Prostate gland (tissue), 2 donors: ENCODE results near the gene GPR141. TPM values are rescaled to one million over a fixed set of nuclear protein-coding genes. Genes with fewer than 3 reads are reported as not detected.

Experiments
- DNase-seq: peaks from one replicate; pipeline ENCODE4 v3.0.0-alpha.2; 2019; ENCODE audit warnings: low spot score
- H3K27ac ChIP-seq, 2 donors: fragments of 200-600 bp; sonication (generic); 2 replicates each; pipeline ENCODE4 v1.5.1; 2017 to 2019
- H3K27me3 ChIP-seq: fragments of 200-600 bp; sonication (generic); replicated peaks from 2 replicates; pipeline ENCODE4 v1.5.1; 2019; ENCODE audit not compliant: insufficient read depth
- H3K36me3 ChIP-seq, 2 donors: fragments of 200-600 bp; sonication (generic); 1 replicate in 1 of 2; 2 replicates in 1 of 2; pipeline versions ENCODE4 v1.5.1 to v1.8.1; 2017 to 2019
- H3K4me1 ChIP-seq: fragments of 200-600 bp; sonication (generic); replicated peaks from 2 replicates; pipeline ENCODE4 v1.5.1; 2019
- H3K4me3 ChIP-seq, 2 donors: fragments of 200-600 bp; sonication (generic); 2 replicates each; pipeline ENCODE4 v1.5.1; 2017 to 2019
- H3K9me3 ChIP-seq: fragments of 200-600 bp; sonication (generic); 2 replicates; pipeline ENCODE4 v1.5.1; 2017
- CTCF ChIP-seq, 4 experiments: fragments of 200-600 bp in 2 of 4; fragments of 450-650 bp in 2 of 4; sonication (generic) in 2 of 4; IDR thresholded peaks; 1 replicate in 3 of 4; 2 replicates in 1 of 4; pipeline ENCODE4 v1.5.1; 2016 to 2019; ENCODE audit warnings: antibody characterized with exemption in 4 of 4, mild to moderate bottlenecking in 2 of 4, moderate library complexity in 2 of 4
- POLR2A ChIP-seq: fragments of 450-650 bp; IDR thresholded peaks from one replicate; pipeline ENCODE4 v1.6.1; 2016; ENCODE audit warnings: antibody characterized with exemption, mild to moderate bottlenecking
- POLR2AphosphoS5 ChIP-seq: sonication (generic); formaldehyde crosslinking; IDR thresholded peaks from one replicate; pipeline ENCODE4 v1.6.1; 2017; ENCODE audit warnings: antibody characterized with exemption
- WGBS: methylation state at CpG from one replicate; pipeline ENCODE4 v1.1.5; 2018; 5-methylcytosine and 5-hydroxymethylcytosine counted together
- intact Hi-C: fragments of 100-400 bp; cut with DNase I; formaldehyde crosslinking; loops from one replicate; pipeline ENCODE4 v1.14.2; 2022
- total RNA-seq, 2 donors: library from RNA; depleted of rRNA; stranded (reverse); fragments of >200 nt; gene quantifications; one replicate each; pipeline ENCODE4 v1.1.0, GENCODE V29; 2016

The GPR141 gene
- total RNA-seq, 2 donors from 2014 or later: 0.36 to 1.1 TPM

GRCh38 chr7:37735196-37735595 is 51.6 kb downstream of the GPR141 start:
- H3K4me3 ChIP-seq: no peak overlapping the region
- DNase-seq: no peak
- no peak for TF ChIP-seq CTCF (IDR thresholded peaks at IDR 0.05)
- intact Hi-C loops: no loop called here
- no peaks in the 10 kb centered on the region for H3K9me3 ChIP-seq
- H3K4me1 ChIP-seq: no peaks in the 10 kb centered on the region
- H3K27ac ChIP-seq: no peak overlapping the region
- no peaks in the 10 kb centered on the region for H3K27me3 ChIP-seq
- H3K36me3 ChIP-seq: no peaks in the 10 kb centered on the region

GRCh38 chr7:37738321-37738720 is 54.8 kb downstream of the GPR141 start:
- TF ChIP-seq CTCF (IDR thresholded peaks at IDR 0.05) (no peak), POLR2AphosphoS5 (no peak), POLR2A (no peak)
- WGBS: 23% methylated on average over 1 of the region's 1 CpG
- intact Hi-C loops: no loop called here
- Histone ChIP-seq H3K27ac (no peak overlapping the region), H3K4me1 (no peaks in the 10 kb centered on the region), H3K36me3 (no peaks in the 10 kb centered on the region), H3K27me3 (no peaks in the 10 kb centered on the region), H3K4me3 (no peak overlapping the region), H3K9me3 (no peaks in the 10 kb centered on the region)
- no peak for DNase-seq

- Histone ChIP-seq H3K4me1 (no peaks in the 10 kb centered on the region), H3K4me3 (no peak overlapping the region), H3K27me3 (no peaks in the 10 kb centered on the region), H3K36me3 (no peaks in the 10 kb centered on the region), H3K27ac (no peak overlapping the region), H3K9me3 (no peaks in the 10 kb centered on the region)
- no peak for TF ChIP-seq CTCF (IDR thresholded peaks at IDR 0.05)
- intact Hi-C loops: no loop called here
- DNase-seq: no peak
- 100% methylated on average over 7 of the region's 7 CpGs for WGBS
Measured at GRCh38 chr7:37740398-37740797, 56.8 kb downstream of the GPR141 start.

- TF ChIP-seq POLR2AphosphoS5: no peak
- no peak for TF ChIP-seq CTCF (IDR thresholded peaks at IDR 0.05)
- no peak for TF ChIP-seq POLR2A
- intact Hi-C loops: no loop called here
- no peak for DNase-seq
- 55% methylated on average over 2 of the region's 2 CpGs for WGBS
- no peak overlapping the region for H3K27ac ChIP-seq
- no peak overlapping the region for H3K4me3 ChIP-seq
- H3K27me3 ChIP-seq: no peaks in the 10 kb centered on the region
- no peaks in the 10 kb centered on the region for H3K9me3 ChIP-seq
- H3K36me3 ChIP-seq: no peaks in the 10 kb centered on the region
- H3K4me1 ChIP-seq: no peaks in the 10 kb centered on the region
Measured at GRCh38 chr7:37741776-37742175, 58.2 kb downstream of the GPR141 start.

GRCh38 chr7:37751096-37751495 is 67.5 kb downstream of the GPR141 start:
- TF ChIP-seq POLR2AphosphoS5 (no peak), CTCF (IDR thresholded peaks at IDR 0.05) (no peak), POLR2A (no peak)
- H3K27me3 ChIP-seq: no peaks in the 10 kb centered on the region
- H3K27ac ChIP-seq: no peak overlapping the region
- no peaks in the 10 kb centered on the region for H3K36me3 ChIP-seq
- DNase-seq: no peak
- H3K9me3 ChIP-seq: no peaks in the 10 kb centered on the region
- WGBS: 55% methylated on average over 1 of the region's 1 CpG
- H3K4me1 ChIP-seq: no peaks in the 10 kb centered on the region
- intact Hi-C loops: no loop called here
- no peak overlapping the region for H3K4me3 ChIP-seq
